SK-N-DZ (cell line): ENCODE measurements around the gene RASA1.
"Not testable (repeated sequence)": the region's sequence is repeated elsewhere in the genome, so short reads cannot be mapped to it uniquely, and the experiment has no call there.

Experiments
- DNase-seq: peaks from one replicate; pipeline ENCODE4 v3.0.0-alpha.2; 2015; ENCODE audit warnings: low spot score

Gene RASA1

DNA sequence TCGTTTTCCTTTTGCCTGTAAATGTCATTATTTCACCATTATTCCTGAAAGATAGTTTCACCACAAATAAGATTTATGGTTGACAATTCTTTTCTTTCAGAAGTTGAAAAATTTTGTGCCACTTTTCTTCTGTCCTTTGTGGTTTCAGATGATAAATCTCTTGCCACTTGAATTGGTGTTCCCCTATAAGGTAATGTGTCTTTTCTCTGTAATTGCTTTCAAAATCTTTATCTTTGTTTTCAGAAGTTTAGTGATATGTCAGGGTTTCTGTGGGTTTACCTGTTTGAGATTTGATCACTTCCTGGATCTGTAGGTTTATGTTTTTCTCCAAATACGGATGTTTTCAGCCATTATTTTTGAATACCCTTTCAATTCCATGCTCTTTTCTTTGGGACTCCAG lies 14.6 kb downstream of the RASA1 start:
- DNase-seq = no peak

DNA sequence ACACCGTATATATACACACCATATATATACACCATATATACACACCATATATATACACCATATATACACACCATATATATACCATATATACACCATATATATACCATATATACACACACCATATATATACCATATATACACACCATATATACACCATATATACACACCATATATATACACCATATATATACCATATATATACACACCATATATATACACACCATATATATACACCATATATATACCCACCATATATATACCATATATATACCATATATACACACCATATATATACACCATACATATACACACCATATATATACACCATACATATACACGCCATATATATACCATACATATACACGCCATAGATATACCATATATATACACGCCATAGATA lies 19.6 kb downstream of the RASA1 start:
- DNase-seq = not testable (repeated sequence)

DNA sequence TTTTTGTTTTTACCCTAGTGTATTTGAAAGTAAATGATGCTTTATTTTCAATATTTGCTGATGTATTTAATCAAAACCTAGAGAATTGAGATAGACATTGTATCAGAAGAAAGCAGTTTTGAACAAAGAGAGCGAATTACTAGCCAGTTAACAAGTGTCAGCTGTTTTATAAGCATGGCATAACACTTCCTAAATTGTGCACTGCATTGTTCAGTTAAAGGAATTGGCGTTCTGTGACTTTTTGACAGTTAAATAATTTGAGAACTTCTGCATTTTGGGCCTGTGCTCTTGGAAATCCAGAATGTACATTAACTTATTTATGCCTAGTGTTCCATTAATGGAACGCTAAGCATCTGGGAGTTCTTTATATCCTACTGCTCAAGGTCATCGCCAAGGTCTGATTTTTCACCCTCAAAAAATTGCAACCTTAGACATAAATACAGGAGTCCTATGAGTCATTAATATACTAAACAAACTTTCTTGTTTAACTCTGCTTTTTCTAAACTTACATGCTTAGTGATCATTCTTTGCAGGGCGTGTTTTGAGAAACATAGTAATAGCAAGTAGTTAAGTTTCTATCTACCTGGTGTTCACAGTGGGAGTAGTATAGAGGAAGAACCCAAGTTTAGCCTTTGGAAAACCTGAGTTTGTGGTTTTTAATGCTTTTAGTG lies 31.1 kb downstream of the RASA1 start:
- no peak for DNase-seq

- no peak for DNase-seq
Measured at GRCh38 chr5:87300176-87300575, 32.5 kb downstream of the RASA1 start.

- no peak for DNase-seq
Measured at GRCh38 chr5:87300744-87301143, 33.1 kb downstream of the RASA1 start.

DNA sequence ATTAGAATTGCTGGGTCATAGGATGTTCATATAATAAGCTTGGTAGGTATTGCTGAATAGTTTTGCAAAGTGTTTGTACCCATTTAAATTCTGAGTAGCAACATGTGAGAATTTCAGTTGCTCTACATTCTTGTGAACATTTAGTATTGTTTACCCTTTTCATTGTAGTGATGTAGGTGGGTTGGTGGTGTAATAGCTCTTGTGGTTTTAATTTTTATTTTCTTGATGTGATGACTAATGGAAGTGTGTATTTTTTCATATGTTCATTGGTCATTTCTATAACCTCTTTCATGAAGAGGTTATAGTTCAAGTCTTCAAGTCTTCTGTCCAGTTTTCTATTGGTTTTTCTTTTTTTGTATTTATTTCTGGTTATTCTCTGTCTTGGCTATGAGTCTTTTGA lies 34.4 kb downstream of the RASA1 start:
- DNase-seq = no peak

DNA sequence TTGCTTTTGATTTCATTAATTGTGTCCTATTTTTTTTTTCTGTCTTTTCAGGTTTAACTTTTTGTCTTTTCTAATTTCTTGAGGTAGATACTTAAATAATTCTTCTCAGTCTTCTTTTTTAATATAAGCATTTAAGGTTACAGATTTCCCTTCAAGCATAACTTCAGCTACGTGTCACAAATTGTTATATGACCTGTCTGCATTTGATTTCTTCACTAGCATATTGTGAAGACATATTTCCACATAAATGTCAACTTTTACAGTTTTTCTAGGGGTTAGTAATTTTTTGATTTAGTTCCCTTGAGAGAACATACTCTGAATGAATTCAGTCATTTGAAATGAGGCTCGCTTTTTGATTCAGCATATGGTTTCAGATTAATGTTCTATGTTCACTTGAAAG lies 35.6 kb downstream of the RASA1 start:
- no peak for DNase-seq

DNA sequence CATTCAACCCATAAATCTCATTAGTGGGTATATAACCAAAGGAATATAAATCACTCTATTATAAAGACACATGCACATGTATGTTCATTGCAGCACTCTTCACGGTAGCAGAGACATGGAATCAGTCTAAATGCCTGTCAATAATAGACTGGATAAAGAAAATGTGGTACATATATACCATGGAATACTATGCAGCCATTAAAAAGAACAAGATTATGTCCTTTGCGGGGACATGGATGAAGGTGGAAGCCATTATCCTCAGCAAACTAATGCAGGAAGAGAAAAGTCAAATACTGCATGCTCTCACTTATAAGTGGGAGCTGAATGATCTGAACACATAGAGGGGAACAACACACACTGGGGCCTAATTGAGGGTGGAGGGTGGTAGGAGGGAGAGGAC lies 38.4 kb downstream of the RASA1 start:
- not testable (repeated sequence) for DNase-seq

- no peak for DNase-seq
Measured at GRCh38 chr5:87307796-87308423, 40.2 kb downstream of the RASA1 start.

- no peak for DNase-seq
Measured at GRCh38 chr5:87311405-87312279, 44.0 kb downstream of the RASA1 start.

DNA sequence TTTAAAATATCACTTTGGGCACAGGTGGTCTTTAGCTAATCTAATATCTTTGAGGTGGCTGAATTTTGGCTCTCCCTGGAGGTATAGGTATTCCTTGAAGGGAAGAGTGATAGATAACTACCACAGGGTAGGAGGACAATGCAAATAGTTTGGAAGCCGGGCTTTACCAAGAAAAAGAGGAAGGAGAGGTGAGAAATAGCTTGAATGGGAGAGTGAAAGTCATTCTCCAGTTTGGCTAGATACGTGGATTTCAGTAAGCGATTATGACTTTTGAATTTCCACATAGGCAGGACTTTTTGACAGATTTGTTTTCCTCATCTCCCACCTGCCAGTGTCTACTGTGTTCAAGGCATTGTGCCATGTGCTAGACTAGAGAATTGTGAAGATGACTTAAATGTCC lies 45.5 kb downstream of the RASA1 start:
- no peak for DNase-seq

DNA sequence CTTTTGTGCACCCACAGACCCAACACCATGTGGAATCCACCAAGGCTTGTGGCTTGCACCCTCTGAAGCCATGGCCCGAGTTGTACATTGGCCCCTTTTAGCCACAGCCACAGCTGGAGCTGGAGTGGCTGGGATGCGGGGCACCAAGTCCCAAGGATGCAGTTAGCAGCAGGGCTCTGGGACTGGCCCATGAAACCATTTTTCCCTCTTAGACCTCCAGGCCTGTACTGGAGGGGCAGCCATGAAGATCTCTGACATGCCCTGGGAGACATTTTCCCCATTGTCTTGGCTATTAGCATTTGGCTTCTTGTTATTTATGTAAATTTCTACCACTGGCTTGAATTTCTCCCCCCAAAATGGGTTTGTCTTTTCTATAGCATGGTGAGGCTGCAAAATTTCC lies 51.8 kb downstream of the RASA1 start:
- no peak for DNase-seq

GRCh38 chr5:87321605-87322004 lies 53.9 kb downstream of the RASA1 start:
- DNase-seq = no peak

DNA sequence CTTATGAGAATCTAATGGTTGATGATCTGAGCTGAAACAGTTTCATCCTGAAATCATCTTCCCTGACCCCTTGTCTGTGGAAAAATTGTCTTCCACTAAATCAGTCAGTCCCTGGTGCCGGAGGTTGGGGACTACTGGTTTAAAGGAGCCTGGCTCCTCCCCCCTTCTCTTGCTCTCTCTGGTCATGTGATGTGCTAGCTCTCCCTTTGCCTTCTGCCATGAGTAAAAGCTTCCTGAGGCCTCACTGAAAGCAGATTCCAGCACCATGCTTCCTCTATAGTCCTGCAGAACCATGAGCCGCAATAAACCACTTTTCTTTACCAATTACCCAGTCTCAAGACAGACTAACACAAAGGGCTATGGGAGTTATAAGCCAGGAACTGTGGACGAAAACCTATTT lies 54.7 kb downstream of the RASA1 start:
- no peak for DNase-seq

GRCh38 chr5:87327998-87328397 lies 60.3 kb downstream of the RASA1 start:
- no peak for DNase-seq

DNA sequence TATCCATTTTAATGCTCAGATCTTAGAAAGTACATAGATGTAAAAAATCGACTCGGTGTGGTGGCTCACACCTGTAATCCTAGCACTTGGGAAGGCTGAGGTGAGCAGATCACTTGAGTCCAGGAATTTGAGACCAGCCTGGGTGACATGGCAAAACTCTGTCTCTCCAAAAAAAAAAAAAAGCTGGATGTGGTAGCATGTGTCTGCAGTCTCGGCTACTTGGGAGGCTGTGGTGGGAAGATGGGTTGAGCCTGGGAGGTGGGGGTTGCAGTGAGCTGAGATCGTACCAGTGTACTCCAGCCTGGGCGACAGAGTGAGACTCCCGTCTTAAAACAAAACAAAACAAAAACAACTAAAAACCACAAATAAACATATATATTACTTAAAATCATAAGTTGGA lies 61.4 kb downstream of the RASA1 start:
- DNase-seq = no peak

- no peak for DNase-seq
Measured at GRCh38 chr5:87339986-87340385, 72.3 kb downstream of the RASA1 start.

GRCh38 chr5:87340716-87341115 lies 73.0 kb downstream of the RASA1 start:
- DNase-seq = peak; percentile 79

- DNase-seq = no peak
Measured at GRCh38 chr5:87347272-87347671, 79.6 kb downstream of the RASA1 start.

- DNase-seq = no peak
Measured at GRCh38 chr5:87347841-87348240, 80.2 kb downstream of the RASA1 start.

- no peak for DNase-seq
Measured at GRCh38 chr5:87354496-87354895, 86.8 kb downstream of the RASA1 start.

DNA sequence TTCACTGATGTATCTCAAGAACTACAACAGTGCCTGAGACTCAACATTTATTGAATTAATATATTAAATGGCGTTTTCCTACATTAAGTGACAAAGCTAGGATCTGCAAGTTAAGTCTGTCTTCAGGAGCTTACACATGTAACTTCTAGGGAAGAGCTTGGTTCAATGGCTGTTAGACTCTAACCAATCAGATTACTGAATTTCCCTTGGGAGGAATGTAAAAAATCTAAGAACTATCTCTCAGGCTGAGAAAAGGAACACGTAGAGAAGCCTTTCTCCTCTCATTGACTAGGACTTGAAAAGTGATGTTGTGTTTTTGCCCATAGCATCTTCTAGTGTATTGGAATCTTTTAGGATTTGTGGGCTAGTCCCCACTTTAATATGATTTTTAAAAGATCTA lies 91.4 kb downstream of the RASA1 start:
- DNase-seq = no peak

GRCh38 chr5:87360132-87360531 lies 92.4 kb downstream of the RASA1 start:
- no peak for DNase-seq
